ENCODE measurements around the gene CAPZA2. TPM values are rescaled to one million over a fixed set of nuclear protein-coding genes. Genes with fewer than 3 reads are reported as not detected.
"Not testable (repeated sequence)": the region's sequence is repeated elsewhere in the genome, so short reads cannot be mapped to it uniquely, and the experiment has no call there.

CAPZA2 gene
- 208 TPM for total RNA-seq

GRCh38 chr7:116862234-116862950, at the start of gene CAPZA2:
Gene CAPZA2 (plus strand): TSS chr7:116862587. CDS start chr7:116862612, 25 bp downstream.
- DNase-seq (ENCODE audit: low spot score): peak; percentile 93

- DNase-seq (ENCODE audit: low spot score): no peak
Observed at GRCh38 chr7:116812860-116813259, 49.5 kb upstream of the CAPZA2 start.

GRCh38 chr7:116813371-116813770, 49.0 kb upstream of the CAPZA2 start:
- DNase-seq (ENCODE audit: low spot score): not testable (repeated sequence)

- no peak for DNase-seq (ENCODE audit: low spot score)
Observed at GRCh38 chr7:116815041-116815440, 47.3 kb upstream of the CAPZA2 start.

- DNase-seq (ENCODE audit: low spot score): no peak
Observed at GRCh38 chr7:116820149-116820548, 42.2 kb upstream of the CAPZA2 start.

GRCh38 chr7:116821647-116822046, 40.7 kb upstream of the CAPZA2 start:
- not testable (repeated sequence) for DNase-seq (ENCODE audit: low spot score)

GRCh38 chr7:116824449-116824848, 37.9 kb upstream of the CAPZA2 start:
- DNase-seq (ENCODE audit: low spot score): no peak

GRCh38 chr7:116828281-116828680, 34.1 kb upstream of the CAPZA2 start:
- no peak for DNase-seq (ENCODE audit: low spot score)

- no peak for DNase-seq (ENCODE audit: low spot score)
Observed at GRCh38 chr7:116829041-116829440, 33.3 kb upstream of the CAPZA2 start.

GRCh38 chr7:116829493-116829892, 32.9 kb upstream of the CAPZA2 start:
- DNase-seq (ENCODE audit: low spot score): no peak

- no peak for DNase-seq (ENCODE audit: low spot score)
Observed at GRCh38 chr7:116832692-116833091, 29.7 kb upstream of the CAPZA2 start.

GRCh38 chr7:116834815-116835504, 27.4 kb upstream of the CAPZA2 start:
- DNase-seq (ENCODE audit: low spot score): no peak

GRCh38 chr7:116836048-116836447, 26.3 kb upstream of the CAPZA2 start:
- no peak for DNase-seq (ENCODE audit: low spot score)

GRCh38 chr7:116836911-116837310, 25.5 kb upstream of the CAPZA2 start:
- DNase-seq (ENCODE audit: low spot score): no peak

- no peak for DNase-seq (ENCODE audit: low spot score)
Observed at GRCh38 chr7:116837586-116837985, 24.8 kb upstream of the CAPZA2 start.

- no peak for DNase-seq (ENCODE audit: low spot score)
Observed at GRCh38 chr7:116840256-116840655, 22.1 kb upstream of the CAPZA2 start.

- DNase-seq (ENCODE audit: low spot score): no peak
Observed at GRCh38 chr7:116842371-116842770, 20.0 kb upstream of the CAPZA2 start.

GRCh38 chr7:116843378-116843777, 19.0 kb upstream of the CAPZA2 start:
- DNase-seq (ENCODE audit: low spot score): no peak

GRCh38 chr7:116851175-116851574, 11.2 kb upstream of the CAPZA2 start:
- DNase-seq (ENCODE audit: low spot score): no peak

GRCh38 chr7:116851671-116852070, 10.7 kb upstream of the CAPZA2 start:
- DNase-seq (ENCODE audit: low spot score): no peak

- DNase-seq (ENCODE audit: low spot score): no peak
Observed at GRCh38 chr7:116854132-116854531, 8.3 kb upstream of the CAPZA2 start.

- no peak for DNase-seq (ENCODE audit: low spot score)
Observed at GRCh38 chr7:116857052-116857451, 5.3 kb upstream of the CAPZA2 start.

- DNase-seq (ENCODE audit: low spot score): no peak
Observed at GRCh38 chr7:116859323-116859722, 3.1 kb upstream of the CAPZA2 start.
